Lower leg skin (tissue), 3 donors: ENCODE data around the gene GPT2.

Experiments used
- CTCF ChIP-seq, 3 donors: fragments of 450-650 bp; IDR thresholded peaks; one replicate each; pipeline ENCODE4 v1.5.1; 2016; ENCODE audit warnings: antibody characterized with exemption in 3 of 3, mild to moderate bottlenecking in 3 of 3, moderate library complexity in 2 of 3
- POLR2A ChIP-seq, 2 donors: fragments of 450-650 bp; IDR thresholded peaks; one replicate each; pipeline ENCODE4 v1.6.1; 2016 to 2017; ENCODE audit warnings: antibody characterized with exemption in 2 of 2, mild to moderate bottlenecking in 1 of 2, moderate library complexity in 1 of 2

DNA sequence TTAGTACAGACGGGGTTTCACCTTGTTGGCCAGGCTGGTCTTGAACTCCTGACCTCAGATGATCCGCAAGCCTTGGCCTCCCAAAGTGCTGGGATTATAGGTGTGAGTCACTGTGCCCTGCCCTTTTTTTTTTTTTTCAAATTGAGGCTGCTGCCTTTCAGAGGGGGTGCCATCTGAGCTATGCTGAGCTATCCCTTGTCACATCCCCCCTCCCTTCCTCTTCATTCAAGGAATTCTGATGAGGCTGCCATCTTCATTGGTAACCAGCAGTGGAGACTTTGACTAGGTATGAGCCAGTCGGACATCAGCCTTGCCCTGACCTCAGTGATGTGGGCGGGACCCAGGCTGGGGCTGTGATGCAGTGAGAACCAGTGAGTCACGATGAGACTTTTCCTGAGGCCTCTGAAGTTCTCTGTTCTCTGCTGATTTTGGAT is 24.4 kb upstream of the GPT2 start:
- TF ChIP-seq POLR2A (IDR thresholded peaks at IDR 0.05) (no peak), CTCF (IDR thresholded peaks at IDR 0.05) (no peak)
